ENCODE results near the gene F2RL3.
A peak's percentile ranks its signal among the peaks of the same experiment; 100 is the strongest.

The F2RL3 gene

DNA sequence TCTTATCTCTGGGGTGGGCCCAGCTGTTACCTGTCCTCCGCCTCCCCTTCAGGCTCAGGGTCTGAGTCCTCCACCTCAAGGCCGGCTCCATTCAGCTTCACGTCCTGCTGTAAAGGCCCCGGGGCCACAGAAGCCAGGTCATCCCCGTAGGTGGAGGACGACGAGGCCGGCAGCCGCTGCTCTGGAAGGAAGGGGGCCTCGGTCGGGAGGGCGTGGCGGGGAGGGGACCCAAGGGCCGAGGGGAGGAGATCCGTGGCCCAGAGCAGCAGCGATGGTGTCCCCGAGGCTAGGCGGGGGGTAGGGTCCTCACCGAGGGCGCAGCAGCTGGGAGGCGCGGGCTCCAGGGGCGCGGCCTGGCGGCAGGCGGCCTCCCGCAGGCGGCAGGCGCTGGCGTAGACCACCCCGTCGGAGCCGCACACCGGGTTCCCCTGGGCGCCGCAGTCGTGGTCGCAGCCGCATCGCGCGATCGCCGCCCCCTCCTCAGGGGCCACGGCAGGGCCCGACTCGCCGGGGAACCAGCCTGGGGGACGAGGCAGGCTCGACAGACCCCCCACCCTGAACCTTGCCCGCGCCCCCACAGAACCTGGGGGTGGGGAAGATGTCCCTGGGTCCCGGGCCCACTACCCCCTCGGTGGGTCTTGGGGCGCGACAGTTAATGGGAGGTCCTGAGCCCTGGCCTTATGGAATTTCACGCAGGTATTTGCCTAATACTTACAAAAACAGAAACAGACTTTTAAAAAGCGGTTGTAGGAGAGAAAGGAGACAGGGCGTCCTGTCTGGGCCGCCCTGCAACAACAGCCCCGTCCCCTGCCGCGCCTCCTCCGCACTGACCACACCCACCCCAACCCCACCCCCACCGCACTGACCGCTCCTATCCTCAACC, 7.6 kb downstream of the F2RL3 start:
- peak; percentile 60 for DNase-seq

DNA sequence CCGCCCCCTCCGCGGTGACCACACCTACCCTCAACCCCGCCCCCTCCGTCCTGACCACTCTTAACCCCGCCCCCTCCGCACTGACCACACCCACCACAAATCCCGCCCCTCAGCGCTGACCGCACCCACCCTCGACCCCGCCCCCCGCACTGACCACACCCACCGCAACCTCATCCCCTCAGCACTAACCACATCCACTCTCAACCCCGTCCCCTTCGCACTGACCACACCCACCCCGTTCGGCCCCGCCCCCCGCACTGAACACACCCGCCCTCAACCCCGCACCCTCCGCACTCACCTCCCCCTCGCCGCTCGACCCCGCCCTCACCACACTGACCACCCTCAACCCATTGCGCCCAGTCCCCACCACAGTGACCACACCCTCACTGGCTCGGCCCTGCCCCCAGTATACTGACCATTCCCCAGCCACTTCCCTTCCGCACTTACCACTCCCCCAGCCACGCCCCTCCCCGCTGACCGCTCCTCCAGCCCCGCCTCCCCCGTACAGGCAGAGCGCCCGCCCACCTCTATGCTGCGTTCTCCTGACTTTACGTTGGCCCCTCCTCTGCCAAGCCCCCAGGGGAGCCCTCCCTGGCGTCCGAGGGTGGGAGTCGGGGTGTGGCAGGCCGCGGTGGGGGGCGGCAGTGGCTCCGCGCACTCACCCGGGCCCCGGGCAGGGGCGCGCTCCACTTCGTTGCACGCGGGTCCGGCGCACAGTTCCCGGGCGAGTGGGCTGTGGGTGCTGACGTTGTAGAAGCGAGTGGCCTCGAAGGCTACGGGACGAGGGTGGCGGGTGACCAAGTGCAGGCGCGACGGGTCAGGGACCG, 8.4 kb downstream of the F2RL3 start:
- DNase-seq = peak; percentile 75

DNA sequence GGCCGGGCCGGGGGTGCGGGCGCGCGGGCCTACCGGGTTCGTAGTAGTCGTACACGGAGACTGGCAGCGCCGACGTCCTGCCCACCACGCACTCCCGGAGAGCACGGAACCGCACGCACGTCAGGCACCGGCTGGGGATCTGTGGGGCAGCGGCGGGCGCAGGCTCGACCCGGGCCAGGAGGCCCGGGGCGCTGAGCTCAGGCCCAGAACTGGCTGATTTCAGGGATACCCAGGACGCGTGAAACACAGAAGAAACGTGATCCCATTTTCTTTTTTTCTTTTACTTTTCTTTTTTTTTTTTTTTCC, 9.0 kb downstream of the F2RL3 start:
- DNase-seq = no peak

DNA sequence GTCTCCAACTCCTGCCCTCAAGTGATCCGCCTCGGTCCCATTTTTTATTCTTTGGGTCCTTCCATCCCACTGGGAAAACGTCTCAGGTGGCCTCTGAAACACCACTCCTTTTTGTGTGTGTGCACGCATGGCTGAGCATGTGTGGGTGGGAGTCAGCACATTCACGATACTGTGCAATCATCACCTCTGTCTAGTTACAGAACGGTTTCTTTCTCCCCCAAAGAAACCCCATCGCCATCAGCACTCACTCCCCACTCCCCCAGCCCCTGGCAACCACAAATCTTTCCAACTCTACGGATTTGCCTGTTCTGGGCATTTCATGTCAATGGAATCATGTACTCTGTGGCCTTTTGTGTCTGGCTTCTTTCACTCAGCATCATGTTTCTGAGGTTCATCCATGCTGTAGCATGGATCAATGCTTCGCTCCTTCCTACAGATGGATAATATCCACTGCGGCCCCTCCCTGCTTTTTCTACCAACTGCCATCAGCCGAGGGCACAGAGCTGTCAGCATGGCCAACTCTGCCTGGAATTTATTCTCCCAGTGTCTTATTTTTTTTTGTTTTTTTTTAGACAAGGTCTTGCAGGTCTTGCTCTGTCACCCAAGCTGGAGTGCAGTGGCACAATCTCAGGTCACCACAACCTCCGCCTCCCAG, 9.7 kb downstream of the F2RL3 start:
- DNase-seq = no peak

DNA sequence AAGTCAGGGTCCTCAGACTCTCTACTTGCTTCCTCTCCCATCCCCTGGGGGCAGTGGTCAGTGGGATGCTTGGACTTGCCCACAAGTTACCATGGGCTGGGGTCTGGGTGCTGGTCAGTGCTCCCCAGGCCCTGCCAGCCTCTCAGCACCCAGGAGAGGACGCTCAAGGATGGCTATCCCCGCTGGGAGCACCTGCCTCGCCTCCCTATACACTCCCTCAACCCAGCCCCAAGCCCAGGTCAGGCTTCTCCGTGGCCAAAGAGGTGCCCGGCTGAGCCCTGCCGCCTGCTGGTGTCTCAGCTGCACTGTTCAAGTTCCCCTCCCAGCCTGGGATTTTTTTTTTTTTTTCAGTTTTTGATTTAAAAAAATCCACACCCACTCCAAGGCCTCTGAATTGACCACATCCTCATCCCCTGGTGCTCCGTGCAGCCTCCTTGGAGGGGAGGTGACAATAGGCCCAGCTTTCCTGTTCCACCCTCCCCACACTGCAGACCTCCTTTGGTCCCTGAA, 10.8 kb downstream of the F2RL3 start:
- DNase-seq = peak; percentile 78

DNA sequence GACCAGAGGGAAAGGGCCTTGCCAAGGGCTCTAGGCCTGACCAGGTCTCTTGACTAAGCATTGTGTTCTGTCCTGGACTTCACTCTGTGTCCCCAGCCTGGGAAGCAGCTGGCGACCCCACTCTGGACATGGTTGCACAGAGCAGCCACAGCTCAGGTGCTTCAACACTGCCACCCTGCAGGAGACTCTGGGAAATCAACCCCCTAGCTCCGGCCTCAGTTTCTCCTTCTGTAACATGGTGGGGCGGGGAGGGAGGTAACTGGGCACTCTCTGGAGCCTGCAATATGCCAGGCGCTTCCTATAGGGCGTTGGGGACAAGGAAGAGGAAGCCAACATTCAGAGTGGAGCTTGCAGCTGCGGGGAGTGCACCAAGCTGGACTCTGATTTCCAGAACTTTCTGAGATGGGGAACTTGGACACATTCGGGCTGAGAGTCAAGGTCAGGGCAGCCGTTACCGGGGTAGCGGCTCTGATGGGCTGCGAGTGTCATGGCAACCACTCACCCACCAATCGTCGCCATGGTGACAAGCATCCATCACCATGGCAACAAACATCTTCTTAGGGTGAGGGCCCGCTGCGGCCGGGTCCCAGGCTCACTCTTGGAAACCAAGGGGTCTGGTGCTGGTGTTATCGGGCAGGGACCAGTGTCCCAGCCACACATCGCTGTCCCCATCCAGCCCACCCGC, 12.8 kb downstream of the F2RL3 start:
- DNase-seq = no peak

DNA sequence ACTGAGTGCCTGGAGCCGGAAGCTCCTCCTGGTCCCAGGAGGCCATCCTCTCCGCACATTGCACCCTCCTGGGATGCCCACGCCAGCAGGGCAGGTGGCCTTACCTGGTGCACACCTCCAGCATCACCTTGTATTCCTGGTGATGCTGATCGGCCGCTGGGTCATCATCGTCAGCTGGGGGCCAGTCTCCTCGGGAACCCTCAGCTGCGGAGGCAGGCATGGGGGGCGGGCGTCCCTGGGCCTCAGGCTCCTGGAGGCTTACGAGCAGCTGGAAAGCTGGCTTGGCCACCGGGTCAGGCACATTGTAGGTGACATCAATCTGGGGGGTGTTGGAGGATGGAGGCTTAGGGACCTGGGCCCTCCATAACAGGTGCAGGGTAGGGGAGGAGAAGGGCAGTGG, 13.7 kb downstream of the F2RL3 start:
- no peak for DNase-seq

DNA sequence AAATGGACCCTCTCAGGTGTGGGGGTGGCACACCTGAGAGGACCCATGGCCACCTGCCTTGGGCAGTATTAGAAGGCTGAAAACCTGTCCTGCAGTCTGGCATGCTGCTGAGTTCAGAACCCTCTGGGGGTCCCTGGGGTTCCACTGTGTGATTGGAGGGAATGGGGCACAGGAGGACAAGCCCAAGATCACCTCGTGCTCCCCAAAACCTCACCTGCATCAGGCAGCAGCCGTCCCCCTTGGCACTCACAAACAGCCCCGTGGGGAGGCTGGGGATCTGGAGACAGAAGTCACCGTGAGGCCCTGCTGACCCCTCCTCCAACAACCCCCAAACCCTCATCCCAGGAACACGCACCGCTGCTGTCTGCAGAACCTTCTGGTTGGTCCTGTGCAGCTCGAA, 14.5 kb downstream of the F2RL3 start:
- DNase-seq = no peak

DNA sequence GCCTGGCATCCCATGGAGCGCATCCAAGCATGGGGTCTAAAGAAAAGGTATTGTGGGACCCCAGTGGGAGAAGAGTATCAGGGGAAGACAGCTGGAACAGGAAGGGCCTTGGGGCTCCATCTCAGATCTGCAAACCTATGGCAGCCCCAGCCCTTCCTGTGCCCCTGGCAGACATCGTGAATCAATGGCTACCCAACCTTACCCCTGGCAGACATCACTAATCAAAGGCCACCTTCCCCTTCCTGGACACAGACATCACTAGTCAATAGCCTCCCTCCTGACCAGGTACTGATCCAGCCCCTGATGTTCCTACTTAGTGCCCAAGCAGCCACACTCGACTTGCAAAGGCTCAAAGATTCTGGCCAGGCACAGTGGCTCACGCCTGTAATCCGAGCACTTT, 15.8 kb downstream of the F2RL3 start:
- DNase-seq = no peak

DNA sequence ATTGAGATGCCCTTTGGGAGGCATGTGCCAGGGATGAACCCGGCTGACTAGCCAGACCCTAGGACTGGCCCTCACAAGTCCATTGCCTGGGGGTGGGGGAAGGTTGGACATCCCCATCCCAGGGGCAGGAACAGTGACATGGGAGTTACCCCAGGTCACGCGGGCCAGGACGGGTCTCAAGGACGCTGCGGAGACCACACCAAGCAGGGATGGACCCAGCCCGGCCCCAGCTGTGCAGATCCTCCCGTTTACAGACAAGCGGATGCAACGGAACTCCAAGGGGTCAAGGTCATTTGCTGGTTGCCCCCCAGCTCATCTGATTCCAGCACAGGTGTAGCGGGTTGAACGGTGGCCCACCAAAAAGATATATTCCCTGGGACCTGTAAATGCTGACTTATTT, 20.0 kb downstream of the F2RL3 start:
- no peak for DNase-seq

DNA sequence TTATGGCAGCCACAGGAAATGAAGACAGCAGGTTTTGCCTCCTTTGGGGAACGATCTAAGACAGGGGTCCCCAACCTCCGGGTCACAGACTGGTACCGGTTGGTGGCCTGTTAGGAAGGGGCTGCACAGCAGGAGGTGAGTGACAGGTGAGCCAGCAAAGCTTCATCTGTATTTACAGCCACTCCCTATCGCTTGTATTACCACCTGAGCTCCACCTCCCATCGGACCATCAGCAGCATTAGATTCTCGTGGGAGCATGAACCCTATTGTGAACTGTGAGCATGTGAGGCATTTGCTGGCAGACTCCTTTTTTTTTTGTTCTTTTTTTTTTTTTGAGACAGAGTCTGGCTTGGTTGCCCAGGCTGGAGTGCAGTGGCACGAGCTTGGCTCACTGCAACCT, 22.2 kb downstream of the F2RL3 start:
- no peak for DNase-seq

DNA sequence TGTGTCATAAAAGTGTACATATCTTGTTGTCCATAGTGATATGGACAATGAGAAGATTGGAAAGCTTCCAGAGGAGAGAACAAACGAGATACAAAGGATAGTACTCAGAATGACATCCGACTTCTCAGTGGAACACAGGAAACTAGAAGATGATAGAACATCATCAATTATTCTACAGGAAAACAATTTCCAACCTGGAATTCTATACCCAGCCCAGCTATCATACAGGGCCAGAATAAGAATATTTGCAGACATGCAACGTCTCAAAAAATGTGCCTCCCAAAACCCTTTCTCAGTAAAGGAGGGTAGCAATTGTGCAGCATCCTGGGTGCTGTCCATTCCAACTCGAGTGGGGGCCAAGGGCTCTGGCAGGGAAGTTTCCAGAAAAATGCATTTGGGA, 24.0 kb downstream of the F2RL3 start:
- DNase-seq = no peak

DNA sequence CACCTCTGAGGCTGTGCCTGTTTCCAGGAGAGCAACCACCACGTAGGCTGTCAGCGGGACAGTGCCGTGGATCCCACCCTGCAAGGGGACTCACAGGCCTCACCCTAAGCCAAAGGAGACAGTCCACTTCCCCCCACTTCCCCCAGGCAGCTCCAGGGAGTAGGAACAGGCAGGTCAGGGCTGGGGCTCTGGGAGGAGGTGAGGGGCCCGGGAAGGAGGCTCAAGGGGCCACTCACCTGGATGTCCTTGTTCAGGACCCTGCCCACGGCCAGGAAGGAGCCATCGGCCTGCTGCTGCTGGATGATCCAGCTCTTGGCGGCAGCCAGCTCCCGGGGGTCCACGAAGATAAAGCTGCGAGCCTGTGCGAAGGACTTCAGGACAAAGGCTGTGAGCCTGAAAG, 25.6 kb downstream of the F2RL3 start:
- no peak for DNase-seq

DNA sequence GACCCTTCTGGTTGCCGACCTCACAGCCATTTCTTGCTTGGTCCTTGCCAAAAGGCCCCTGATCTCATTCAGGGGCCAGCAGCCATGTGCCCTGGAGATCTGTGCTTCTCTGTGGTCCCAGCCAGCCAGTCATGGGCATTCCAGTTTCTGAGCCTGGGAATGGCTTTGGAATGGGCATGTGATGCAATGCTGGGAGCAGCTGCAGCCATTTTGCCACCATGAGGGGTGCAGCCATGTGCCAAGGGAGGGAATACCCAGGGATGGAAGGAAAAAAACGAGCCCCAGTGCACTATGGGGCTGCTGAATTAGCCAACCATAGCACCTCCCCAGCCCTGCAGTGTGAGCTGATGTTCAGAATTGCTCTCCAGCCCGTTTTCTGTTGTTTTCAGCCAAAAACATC, 26.3 kb downstream of the F2RL3 start:
- no peak for DNase-seq

DNA sequence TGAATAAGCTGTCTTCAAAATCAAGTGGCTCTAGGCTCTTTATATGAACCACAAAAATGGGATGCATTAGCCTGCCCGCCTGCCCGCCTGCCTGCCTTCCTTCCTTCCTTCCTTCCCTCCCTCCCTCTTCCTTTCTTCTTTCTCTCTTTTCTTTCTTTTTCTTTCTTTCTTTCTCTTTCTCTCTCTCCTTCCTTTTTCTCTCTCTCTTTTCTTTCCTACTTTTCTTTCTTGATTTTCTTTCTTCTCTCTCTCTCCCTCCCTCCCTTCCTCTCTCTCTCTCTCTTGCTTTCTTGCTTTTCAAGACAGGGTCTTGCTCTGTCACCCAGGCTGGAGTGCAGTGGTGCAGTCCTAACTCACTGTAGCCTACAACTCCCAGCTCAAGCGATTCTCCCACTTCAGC, 26.9 kb downstream of the F2RL3 start:
- no peak for DNase-seq

DNA sequence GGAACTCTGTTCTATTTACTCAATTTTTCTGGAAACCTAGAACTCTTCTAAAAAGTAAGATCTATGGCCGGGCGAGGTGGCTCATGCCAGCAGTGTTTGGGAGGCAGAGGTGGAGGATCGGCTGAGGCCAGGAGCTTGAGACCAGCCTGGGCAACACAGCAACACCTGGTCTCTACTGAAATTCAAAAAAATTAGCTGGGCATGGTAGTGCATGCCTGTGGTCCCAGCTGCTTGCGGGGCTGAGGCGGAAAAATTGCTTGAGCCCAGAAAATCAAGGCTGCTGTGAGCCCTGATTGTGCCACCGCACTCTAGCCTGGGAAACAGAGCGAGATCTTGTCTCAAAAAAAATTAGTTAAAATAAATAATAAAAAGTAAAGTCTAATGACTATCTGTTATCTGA, 28.6 kb downstream of the F2RL3 start:
- no peak for DNase-seq

DNA sequence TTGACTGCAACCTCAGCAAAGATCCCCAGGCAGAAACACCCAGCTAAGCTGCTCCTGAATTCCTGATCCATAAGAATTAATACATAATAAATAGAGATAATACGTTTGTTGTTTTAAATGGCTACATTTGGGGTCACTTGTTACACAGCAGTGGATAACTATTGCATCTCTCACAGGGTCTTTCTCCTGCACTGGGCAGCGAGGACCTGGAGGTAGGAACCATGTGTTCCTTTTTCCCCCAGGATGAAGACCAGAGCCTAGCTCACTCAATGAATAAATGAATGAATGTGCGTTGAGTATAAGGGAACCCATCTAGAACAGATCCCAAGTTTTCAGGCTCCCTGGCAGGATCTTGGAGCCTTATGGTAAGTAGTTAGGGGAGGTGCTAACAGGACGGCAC, 30.7 kb downstream of the F2RL3 start:
- no peak for DNase-seq

DNA sequence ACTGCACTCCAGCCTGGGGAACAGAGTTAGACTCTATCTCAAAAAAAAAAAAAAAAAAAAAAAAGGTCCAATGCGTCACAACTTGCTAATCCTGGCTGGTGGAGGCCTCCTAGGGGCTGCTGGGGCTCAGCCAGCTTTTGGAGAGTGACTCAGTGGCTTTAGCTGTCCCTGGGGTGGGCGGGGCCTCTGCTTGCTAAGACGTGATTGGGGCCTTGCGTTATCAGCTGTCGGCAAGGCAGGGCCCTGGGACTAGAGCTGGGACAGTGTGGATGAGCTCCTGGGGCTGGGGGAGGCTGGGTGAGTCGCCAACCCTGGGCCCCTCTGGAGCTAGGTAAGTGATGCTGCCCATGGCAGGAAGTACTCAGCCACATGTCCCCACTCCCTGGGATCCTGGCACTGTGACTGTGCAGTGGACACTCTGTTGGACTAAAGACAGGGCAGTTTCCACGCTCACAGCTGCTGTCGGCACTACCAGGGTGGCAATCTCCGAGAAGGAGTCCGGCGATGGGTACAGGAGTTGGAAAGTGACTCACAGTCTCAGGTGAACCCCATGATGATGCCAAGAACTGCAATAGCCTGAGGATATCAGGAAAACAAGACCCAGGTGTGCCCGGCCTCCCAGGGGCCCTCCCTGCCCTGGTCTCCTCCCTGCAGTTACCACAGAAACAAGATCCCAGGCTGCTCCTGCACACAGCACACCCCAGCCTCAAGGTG, 32.2 kb downstream of the F2RL3 start:
- no peak for DNase-seq

DNA sequence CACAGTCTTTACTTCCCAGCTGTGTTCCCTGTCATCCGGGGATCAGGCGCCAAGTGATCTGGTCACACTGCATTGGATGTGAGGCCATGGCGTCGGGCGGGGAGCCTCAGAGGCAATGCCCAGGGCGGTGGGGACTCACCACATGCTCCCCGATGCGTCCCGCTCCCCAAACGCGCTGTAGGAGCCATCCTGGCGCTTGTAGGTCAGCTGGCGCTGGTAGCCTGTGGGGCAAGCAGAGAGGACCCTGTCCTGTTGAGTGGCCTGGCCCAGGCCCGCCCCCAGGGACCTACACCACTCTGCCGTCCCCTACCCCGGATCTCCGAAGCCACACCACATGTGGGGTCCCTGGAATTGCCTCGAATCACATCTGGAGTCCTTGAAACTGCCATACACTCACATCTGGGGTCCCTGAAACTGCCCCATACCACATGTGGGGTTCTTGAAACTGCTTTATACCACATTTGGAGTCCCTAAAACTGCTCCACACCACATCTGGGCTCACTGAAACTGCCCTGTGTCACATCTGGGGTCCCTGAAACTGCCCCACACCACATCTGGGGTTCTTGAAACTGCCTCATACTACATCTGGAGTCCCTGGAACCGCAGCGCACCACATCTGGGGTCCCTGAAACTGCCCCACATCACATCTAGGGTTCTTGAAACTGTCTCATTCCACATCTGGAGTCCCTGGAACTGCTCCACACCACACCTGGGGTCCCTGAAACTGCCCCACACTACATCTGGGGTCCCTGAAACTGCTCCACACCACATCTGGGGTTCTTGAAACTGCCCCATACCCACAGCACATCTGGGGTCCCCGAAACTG, 33.2 kb downstream of the F2RL3 start:
- DNase-seq = no peak

DNA sequence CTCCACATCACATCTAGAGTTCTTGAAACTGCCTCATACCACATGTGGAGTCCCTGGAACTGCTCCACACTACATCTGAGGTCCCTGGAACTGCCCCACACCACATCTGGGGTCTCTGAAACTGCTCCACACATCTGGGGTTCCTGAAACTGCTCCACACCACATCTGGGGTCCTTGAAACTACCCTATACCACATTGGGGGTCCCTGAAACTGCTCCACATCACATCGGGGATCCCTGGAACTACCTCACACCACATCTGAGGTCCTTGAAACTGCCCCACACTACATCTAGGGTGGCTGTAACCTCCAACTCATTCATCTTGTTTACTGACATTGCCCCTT, 33.8 kb downstream of the F2RL3 start:
- no peak for DNase-seq

DNA sequence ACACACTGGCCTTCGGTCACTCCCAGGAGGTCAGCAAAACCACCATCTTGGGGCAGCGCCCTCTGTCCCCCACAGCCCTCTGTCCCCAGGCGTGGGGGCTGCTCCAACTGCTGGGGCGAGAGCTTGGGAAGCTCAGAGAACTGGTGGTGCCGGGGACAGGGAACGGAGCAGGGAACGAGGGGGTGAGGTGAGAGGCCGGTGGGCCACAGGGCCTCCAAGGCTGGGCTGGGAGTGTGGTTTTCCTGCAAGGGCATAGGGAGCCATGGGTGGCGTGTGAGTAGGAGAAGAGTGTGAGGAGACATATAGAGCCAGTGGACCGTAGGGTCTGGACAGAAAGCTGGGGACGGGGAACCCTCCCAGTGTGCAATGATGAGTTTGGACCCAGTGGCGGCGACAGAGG, 34.1 kb downstream of the F2RL3 start:
- no peak for DNase-seq

DNA sequence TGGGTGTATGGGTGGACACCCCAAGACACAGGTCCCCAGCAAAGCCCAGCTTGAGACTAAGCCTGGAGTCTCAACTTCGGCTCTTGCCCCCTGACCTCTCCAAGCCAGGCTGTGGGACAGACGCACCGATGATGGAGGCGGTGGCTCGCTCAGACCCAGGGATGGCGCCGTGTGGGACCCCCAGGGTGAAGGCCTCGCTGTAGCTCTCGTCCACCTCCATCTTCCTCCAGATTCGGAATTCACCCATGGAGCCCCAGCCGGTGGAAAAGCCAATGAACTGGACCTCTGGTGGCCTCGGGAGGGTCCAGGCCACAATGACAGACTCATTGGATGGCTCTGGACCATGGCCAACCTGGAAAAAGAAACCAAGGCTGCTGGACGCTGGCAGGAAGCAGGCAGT, 39.1 kb downstream of the F2RL3 start:
- no peak for DNase-seq
